ENCODE measurements around the gene MPP3.
"Not testable (repeated sequence)": the region's sequence is repeated elsewhere in the genome, so short reads cannot be mapped to it uniquely, and the experiment has no call there.

The MPP3 gene

GRCh38 chr17:43844241-43844640 is 11.3 kb upstream of the MPP3 start:
- Histone ChIP-seq H3F3A (ENCODE audit: control insufficient read depth, insufficient read depth) (no peaks in the 10 kb centered on the region), H3K79me2 (ENCODE audit: control insufficient read depth, low read length) (no peaks in the 10 kb centered on the region), H3K36me3 (ENCODE audit: control insufficient read depth, low read length) (no peaks in the 10 kb centered on the region), H3K9me3 (ENCODE audit: control insufficient read depth, insufficient read depth, low read length) (no peaks in the 10 kb centered on the region), H3K4me1 (ENCODE audit: control insufficient read depth, low read length) (no peaks in the 10 kb centered on the region), H3K4me3 (ENCODE audit: low read length) (no peak overlapping the region), H3K4me2 (ENCODE audit: low read length) (no peak overlapping the region), H3K9me2 (replicated peaks; ENCODE audit: control insufficient read depth, low read length) (no peaks in the 10 kb centered on the region), H4K20me1 (ENCODE audit: control insufficient read depth, insufficient read depth, low read depth, low read length) (no peaks in the 10 kb centered on the region), H3K27ac (ENCODE audit: low read depth, low read length) (no peak overlapping the region), H3K27me3 (ENCODE audit: control insufficient read depth, low read length) (peaks cover 4% of the 10 kb centered on the region; the same call in 1 of the 2 replicates)
- TF ChIP-seq EZH2phosphoT487 (IDR thresholded peaks at IDR 0.05; ENCODE audit: borderline replicate concordance, low read length) (no peak), CTCF (IDR thresholded peaks at IDR 0.05; ENCODE audit: low read depth, low read length, poor library complexity, severe bottlenecking) (no peak)

GRCh38 chr17:43842975-43843325 is 10.0 kb upstream of the MPP3 start:
- Histone ChIP-seq H3K79me2 (ENCODE audit: control insufficient read depth, low read length) (no peaks in the 10 kb centered on the region), H3K27me3 (ENCODE audit: control insufficient read depth, low read length) (peaks cover 4% of the 10 kb centered on the region; the same call in 1 of the 2 replicates), H3K36me3 (ENCODE audit: control insufficient read depth, low read length) (no peaks in the 10 kb centered on the region), H3K4me2 (ENCODE audit: low read length) (no peak overlapping the region), H3K9me3 (ENCODE audit: control insufficient read depth, insufficient read depth, low read length) (no peaks in the 10 kb centered on the region), H3K4me3 (ENCODE audit: low read length) (no peak overlapping the region), H4K20me1 (ENCODE audit: control insufficient read depth, insufficient read depth, low read depth, low read length) (no peaks in the 10 kb centered on the region), H3K4me1 (ENCODE audit: control insufficient read depth, low read length) (no peaks in the 10 kb centered on the region), H3K9me2 (replicated peaks; ENCODE audit: control insufficient read depth, low read length) (no peaks in the 10 kb centered on the region), H3K27ac (ENCODE audit: low read depth, low read length) (no peak overlapping the region), H3F3A (ENCODE audit: control insufficient read depth, insufficient read depth) (no peaks in the 10 kb centered on the region)
- TF ChIP-seq CTCF (IDR thresholded peaks at IDR 0.05; ENCODE audit: low read depth, low read length, poor library complexity, severe bottlenecking): no peak
- no peak for TF ChIP-seq EZH2phosphoT487 (IDR thresholded peaks at IDR 0.05; ENCODE audit: borderline replicate concordance, low read length)

- H3K9me3 ChIP-seq (ENCODE audit: control insufficient read depth, insufficient read depth, low read length); H3K4me1 ChIP-seq (ENCODE audit: control insufficient read depth, low read length); H3K4me3 ChIP-seq (ENCODE audit: low read length); H3K9me2 ChIP-seq (replicated peaks; ENCODE audit: control insufficient read depth, low read length); H4K20me1 ChIP-seq (ENCODE audit: control insufficient read depth, insufficient read depth, low read depth, low read length); H3K27ac ChIP-seq (ENCODE audit: low read depth, low read length); H3F3A ChIP-seq (ENCODE audit: control insufficient read depth, insufficient read depth); H3K79me2 ChIP-seq (ENCODE audit: control insufficient read depth, low read length); H3K27me3 ChIP-seq (ENCODE audit: control insufficient read depth, low read length); H3K4me2 ChIP-seq (ENCODE audit: low read length); H3K36me3 ChIP-seq (ENCODE audit: control insufficient read depth, low read length): not testable (repeated sequence)
These were observed 9.4 kb upstream of the MPP3 start for GRCh38 chr17:43842091-43842974.

GRCh38 chr17:43841282-43841681 is 8.3 kb upstream of the MPP3 start:
- no peaks in the 10 kb centered on the region for H3K4me1 ChIP-seq (ENCODE audit: control insufficient read depth, low read length)
- H3K27me3 ChIP-seq (ENCODE audit: control insufficient read depth, low read length): 0 out of 2 replicates have a peak, but pooled peaks cover 4% of the 10 kb centered on the region
- TF ChIP-seq CTCF (IDR thresholded peaks at IDR 0.05; ENCODE audit: low read depth, low read length, poor library complexity, severe bottlenecking) (no peak), EZH2phosphoT487 (IDR thresholded peaks at IDR 0.05; ENCODE audit: borderline replicate concordance, low read length) (no peak)
- H3K4me3 ChIP-seq (ENCODE audit: low read length): no peak overlapping the region
- no peaks in the 10 kb centered on the region for H3K36me3 ChIP-seq (ENCODE audit: control insufficient read depth, low read length)
- no peaks in the 10 kb centered on the region for H3K9me3 ChIP-seq (ENCODE audit: control insufficient read depth, insufficient read depth, low read length)
- H3K27ac ChIP-seq (ENCODE audit: low read depth, low read length): no peak overlapping the region
- H3K79me2 ChIP-seq (ENCODE audit: control insufficient read depth, low read length): no peaks in the 10 kb centered on the region
- H3K4me2 ChIP-seq (ENCODE audit: low read length): no peak overlapping the region
- no peaks in the 10 kb centered on the region for H4K20me1 ChIP-seq (ENCODE audit: control insufficient read depth, insufficient read depth, low read depth, low read length)
- H3F3A ChIP-seq (ENCODE audit: control insufficient read depth, insufficient read depth): no peaks in the 10 kb centered on the region
- H3K9me2 ChIP-seq (replicated peaks; ENCODE audit: control insufficient read depth, low read length): no peaks in the 10 kb centered on the region

Measured in DOHH2 (cell line).